NT2/D1 (cell line): ENCODE measurements around the gene SREBF1.

Experiments used
- SUZ12 ChIP-seq: IDR thresholded peaks from 2 replicates; pipeline ENCODE4 v1.6.1; 2011; ENCODE audit not compliant: insufficient read length, insufficient read depth; ENCODE audit errors: extremely low read depth
- YY1 ChIP-seq: IDR thresholded peaks from 2 replicates; pipeline ENCODE4 v1.6.1; 2011; ENCODE audit not compliant: insufficient read length, insufficient read depth
- ZNF274 ChIP-seq: IDR thresholded peaks from 2 replicates; pipeline ENCODE4 v1.6.1; 2011; ENCODE audit warnings: mild to moderate bottlenecking, low read depth, low read length

DNA sequence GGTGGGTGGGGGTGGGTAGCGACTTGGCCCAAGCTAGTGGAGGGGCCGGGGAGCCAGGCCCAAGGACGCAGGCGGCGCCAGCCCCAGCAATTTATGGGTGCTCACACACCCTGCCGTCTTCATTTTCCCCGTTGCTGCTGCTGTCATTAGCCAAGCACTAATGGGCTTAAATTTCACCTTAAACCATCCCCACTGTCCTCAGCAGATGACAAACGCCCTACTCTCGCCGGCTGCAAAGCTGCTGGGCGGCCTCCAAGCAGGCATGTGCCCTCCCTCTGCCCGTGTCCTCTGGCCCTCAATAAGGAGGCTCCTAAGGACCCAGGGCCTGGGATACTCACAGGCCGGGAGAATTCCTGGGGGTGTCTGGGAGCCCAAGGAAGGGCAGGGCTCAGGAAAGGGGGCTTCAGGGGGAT, 66.1 kb downstream of the SREBF1 start:
- TF ChIP-seq SUZ12: no peak
- no peak for TF ChIP-seq YY1
- no peak for TF ChIP-seq ZNF274
